ENCODE data around the gene NOL7. TPM values are rescaled to one million over a fixed set of nuclear protein-coding genes. Genes with fewer than 3 reads are reported as not detected.

Gene NOL7
- total RNA-seq (2021; fragmentation: NEBNext Ultra II Directional; extraction: Animal tissue kit (Norgen Biotek cat#: 25700)) (67.8 and 70.4 TPM in 2 replicates), polyA plus RNA-seq (2011; rRNA removed) (16.4 and 22.8 TPM in 2 replicates), polyA minus RNA-seq (2011; rRNA and poly(A)+ RNA removed) (1.9 and 2.5 TPM in 2 replicates)
- polyA plus RNA-seq (2011; cell fraction: cytosol; rRNA removed) = 47.1 TPM
- polyA plus RNA-seq (2011; cell fraction: nucleus; rRNA removed) = 14.7 TPM
- 44.9 to 67.6 TPM (median 56.7 TPM) in 4 replicates for polyA plus RNA-seq (2012, experiment 1 of 2)
- polyA plus RNA-seq (2012, experiment 2 of 2) = 35.2 TPM
- polyA plus RNA-seq (2013, experiment 1 of 2) = 112 TPM
- polyA plus RNA-seq (2013, experiment 2 of 2) = 112 TPM
- 9.1 TPM for polyA minus RNA-seq (2011; cell fraction: cytosol; rRNA and poly(A)+ RNA removed)
- polyA minus RNA-seq (2011; cell fraction: nucleus; rRNA and poly(A)+ RNA removed) = 9.7 TPM
- long read RNA-seq, experiment 1, transcript NOL7-202 (8 exons, 1,184 nt) = major isoform, 38 of 60 reads
- long read RNA-seq, experiment 1, partial matches to known transcripts = 17 of 60 reads
- long read RNA-seq, experiment 1, other reads (novel, unspliced or antisense) = 5 of 60 reads
- long read RNA-seq, experiment 2, transcript NOL7-202 (8 exons, 1,184 nt) = major isoform, 26 of 40 reads
- long read RNA-seq, experiment 2, partial matches to known transcripts = 10 of 40 reads
- long read RNA-seq, experiment 2, other reads (novel, unspliced or antisense) = 4 of 40 reads

DNA sequence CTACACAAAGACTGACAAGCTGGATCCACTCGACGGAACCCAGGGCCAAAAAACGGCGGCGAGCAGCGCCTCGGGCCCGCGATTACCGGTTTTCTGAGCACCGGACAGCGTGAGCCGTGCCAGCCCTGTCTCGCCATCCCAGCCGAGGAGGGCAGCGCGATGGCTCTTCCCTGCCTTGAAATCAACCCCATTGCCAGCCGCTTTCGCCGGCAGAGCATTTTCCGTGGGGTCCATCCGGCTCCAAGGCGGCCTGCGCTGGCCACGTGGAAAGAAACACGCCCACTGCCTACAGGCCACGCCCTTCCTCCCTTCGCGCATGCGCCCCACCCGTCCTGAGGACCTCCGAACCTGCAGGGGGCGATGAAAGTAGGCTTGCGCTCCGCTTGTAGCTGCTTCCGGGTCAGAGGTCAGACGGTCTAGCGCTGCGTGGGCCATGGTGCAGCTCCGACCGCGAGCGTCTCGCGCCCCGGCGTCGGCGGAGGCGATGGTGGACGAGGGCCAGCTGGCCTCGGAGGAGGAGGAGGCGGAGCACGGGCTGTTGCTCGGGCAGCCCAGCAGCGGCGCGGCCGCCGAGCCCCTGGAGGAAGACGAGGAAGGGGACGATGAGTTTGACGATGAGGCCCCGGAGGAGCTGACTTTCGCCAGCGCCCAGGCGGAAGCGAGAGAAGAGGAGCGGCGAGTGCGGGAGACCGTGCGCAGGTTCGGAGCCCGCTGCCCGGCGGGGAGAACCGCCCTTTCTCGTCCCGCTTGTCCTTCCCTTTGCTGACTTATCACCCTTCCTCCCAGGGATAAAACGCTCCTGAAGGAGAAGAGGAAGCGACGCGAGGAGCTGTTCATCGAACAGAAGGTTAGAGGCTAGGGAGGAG is at the start of gene NOL7:
TSS of gene NOL7 (plus strand) at position 410 of the 866 bp plus-strand sequence. CDS start at position 434, 24 bp downstream.
- peak within 1 kb of the TSS; percentile 58 to 99 (median 91) for H3K4me3 ChIP-seq (ENCODE audit: extremely low read depth in 1 of 4, insufficient read depth in 2 of 4, low read depth in 3 of 4, low read length in 4 of 4)
- no peaks in the 10 kb centered on the region for H3K79me1 ChIP-seq (ENCODE audit: low read depth, low read length)
- peaks cover 12 to 32% (median 19%) of the 10 kb centered on the region in 4 experiments for H3K36me3 ChIP-seq (ENCODE audit: control insufficient read depth in 2 of 4, insufficient read depth in 4 of 4, low read length in 3 of 4)
- no peak for FAIRE-seq
- H3K9ac ChIP-seq (replicated peaks in 1 of 4; ENCODE audit: extremely low read depth in 1 of 4, low read depth in 3 of 4, low read length in 3 of 4) = peak within 1 kb of the TSS; percentile 83 to 98 (median 91)
- peaks cover 0 to 2% (median under 1%) of the 10 kb centered on the region in 4 experiments; a peak in 3 of 7 replicates for H3K4me1 ChIP-seq (replicated peaks in 1 of 4; ENCODE audit: control insufficient read depth in 3 of 4, insufficient read depth in 4 of 4, low read length in 3 of 4)
- H2BK120ac ChIP-seq (replicated peaks; ENCODE audit: low read depth, low read length) = peak within 1 kb of the TSS; percentile 81
- H2AK5ac ChIP-seq (ENCODE audit: low read depth, low read length) = no peak within 1 kb of the TSS
- peak within 1 kb of the TSS; percentile 55; the same call in 1 of the 2 replicates for H2BK12ac ChIP-seq (ENCODE audit: low read depth, low read length)
- H2AFZ ChIP-seq (ENCODE audit: low read length) = peak within 1 kb of the TSS; percentile 31; the same call in 1 of the 2 replicates
- WGBS, 2 experiments (ENCODE audit: extremely low coverage in 1 of 2, insufficient coverage in 1 of 2, insufficient read length in 1 of 2, insufficient replicate concordance in 2 of 2, low coverage in 1 of 2, low lambda C conversion rate in 2 of 2, missing lambda C conversion rate in 1 of 2) = 3% methylated on average over 56 of the region's 85 CpGs; no CpG with 5 or more reads in 1 of the 2 experiments
- H3K14ac ChIP-seq (ENCODE audit: insufficient read length) = no peak within 1 kb of the TSS
- H3K56ac ChIP-seq (replicated peaks; ENCODE audit: insufficient read length, low read depth, low read length) = peak within 1 kb of the TSS; percentile 94
- H4K20me1 ChIP-seq (replicated peaks in 1 of 2; ENCODE audit: control insufficient read depth in 1 of 2, insufficient read depth in 2 of 2, low read length in 2 of 2) = peaks cover 2 to 9% of the 10 kb centered on the region in 2 experiments
- ChIA-PET CTCF (ENCODE audit: partially characterized antibody) (interaction anchor here (0.8 to 3.6 kb wide), 19 partner anchors 9 to 288 kb away, joined by 3 to 26 read pairs (median 4); partner anchors contain the start of gene SIRT5), POLR2A (ENCODE audit: partially characterized antibody) (interaction anchor here (0.7 to 3.9 kb wide), 29 partner anchors 10 to 328 kb away, joined by 3 to 32 read pairs (median 4); partner anchors contain the start of genes GFOD1, RANBP9, SIRT5 and TBC1D7)
- peak within 1 kb of the TSS; percentile 97 for H4K91ac ChIP-seq (replicated peaks; ENCODE audit: insufficient read length, low read length)
- H4K5ac ChIP-seq (ENCODE audit: insufficient read length, low read depth, low read length) = peak within 1 kb of the TSS; percentile 86
- H3K27me3 ChIP-seq (replicated peaks in 1 of 4; ENCODE audit: control insufficient read depth in 3 of 4, extremely low read depth in 1 of 4, insufficient read depth in 3 of 4, low read length in 3 of 4) = no peaks in the 10 kb centered on the region
- no peaks in the 10 kb centered on the region for H3K9me3 ChIP-seq (ENCODE audit: insufficient read depth in 2 of 2, low read depth in 1 of 2, low read length in 1 of 2)
- H3K79me2 ChIP-seq (ENCODE audit: control insufficient read depth in 1 of 2, insufficient read depth in 2 of 2, low read length in 2 of 2) = peaks cover 3 to 20% of the 10 kb centered on the region in 2 experiments; a peak in 3 of 4 replicates
- H2BK15ac ChIP-seq (ENCODE audit: low read length) = no peak within 1 kb of the TSS
- no peak within 1 kb of the TSS for H3K23ac ChIP-seq (ENCODE audit: insufficient read length)
- peak within 1 kb of the TSS; percentile 89; the same call in 1 of the 2 replicates for H2BK5ac ChIP-seq (ENCODE audit: low read depth, low read length)
- peak within 1 kb of the TSS; percentile 95 for H3K18ac ChIP-seq (ENCODE audit: extremely low read depth, low read length)
- H3K4ac ChIP-seq (replicated peaks; ENCODE audit: insufficient read length, low read depth, low read length) = peak within 1 kb of the TSS; percentile 98
- peak within 1 kb of the TSS; percentile 97 for H4K8ac ChIP-seq (ENCODE audit: extremely low read depth, insufficient read depth, low read length)
- H3K23me2 ChIP-seq (ENCODE audit: low read depth, low read length) = peaks cover 5% of the 10 kb centered on the region; the same call in 1 of the 2 replicates
- H3K27ac ChIP-seq (ENCODE audit: low read depth, low read length) = peak within 1 kb of the TSS; percentile 87
- H3K4me2 ChIP-seq (ENCODE audit: insufficient read depth in 1 of 2, low read depth in 2 of 2, low read length in 2 of 2) = peak within 1 kb of the TSS; percentile 88 to 94
- DNase-seq (ENCODE audit: low read depth in 1 of 2, low spot score in 2 of 2) = peak; percentile 95 to 99
- H2BK20ac ChIP-seq (ENCODE audit: low read length) = no peak within 1 kb of the TSS
- TF ChIP-seq, protein P1, sequence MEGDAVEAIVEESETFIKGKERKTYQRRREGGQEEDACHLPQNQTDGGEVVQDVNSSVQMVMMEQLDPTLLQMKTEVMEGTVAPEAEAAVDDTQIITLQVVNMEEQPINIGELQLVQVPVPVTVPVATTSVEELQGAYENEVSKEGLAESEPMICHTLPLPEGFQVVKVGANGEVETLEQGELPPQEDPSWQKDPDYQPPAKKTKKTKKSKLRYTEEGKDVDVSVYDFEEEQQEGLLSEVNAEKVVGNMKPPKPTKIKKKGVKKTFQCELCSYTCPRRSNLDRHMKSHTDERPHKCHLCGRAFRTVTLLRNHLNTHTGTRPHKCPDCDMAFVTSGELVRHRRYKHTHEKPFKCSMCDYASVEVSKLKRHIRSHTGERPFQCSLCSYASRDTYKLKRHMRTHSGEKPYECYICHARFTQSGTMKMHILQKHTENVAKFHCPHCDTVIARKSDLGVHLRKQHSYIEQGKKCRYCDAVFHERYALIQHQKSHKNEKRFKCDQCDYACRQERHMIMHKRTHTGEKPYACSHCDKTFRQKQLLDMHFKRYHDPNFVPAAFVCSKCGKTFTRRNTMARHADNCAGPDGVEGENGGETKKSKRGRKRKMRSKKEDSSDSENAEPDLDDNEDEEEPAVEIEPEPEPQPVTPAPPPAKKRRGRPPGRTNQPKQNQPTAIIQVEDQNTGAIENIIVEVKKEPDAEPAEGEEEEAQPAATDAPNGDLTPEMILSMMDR (IDR thresholded peaks at IDR 0.05; ENCODE audit: control extremely low read depth in 1 of 3, insufficient read depth in 1 of 3, low read depth in 1 of 3, low read length in 3 of 3) = peak; percentile 80 to 99 (median 95)
- TF ChIP-seq YY1 (IDR thresholded peaks at IDR 0.05; ENCODE audit: low read depth, low read length) = peak; percentile 66; the same call in 1 of the 2 replicates
- TF ChIP-seq KDM4A (IDR thresholded peaks at IDR 0.05; ENCODE audit: low read depth, low read length, severe bottlenecking) = peak; percentile 70
- TF ChIP-seq TAF1 (IDR thresholded peaks at IDR 0.05; ENCODE audit: low read depth, low read length) = peak; percentile 89
